Effector memory CD8-positive, alpha-beta T cell (primary cell): ENCODE results near the gene HTR2B.

ENCODE experiments used
- ATAC-seq: fragments of 150-1000 bp; cut with Tn5 transposase; replicated peaks from 2 replicates; pipeline ENCODE4 v1.10.0; 2021; ENCODE audit warnings: mild to moderate bottlenecking, moderate library complexity
- DNase-seq, 3 experiments: peaks; one replicate each; pipeline ENCODE4 v3.0.0; 2021
- H3K27ac Mint-ChIP-seq, 2 donors: one replicate each; pipeline ENCODE4 v1.8.0; 2022; ENCODE audit warnings: mild to moderate bottlenecking in 2 of 2, mixed read lengths in 2 of 2, moderate library complexity in 2 of 2
- H3K27me3 Mint-ChIP-seq, 2 donors: one replicate each; pipeline ENCODE4 v1.8.0; 2022; ENCODE audit warnings: mixed read lengths in 2 of 2
- H3K36me3 Mint-ChIP-seq: one replicate; pipeline ENCODE4 v1.8.0; 2022; ENCODE audit warnings: mild to moderate bottlenecking, moderate library complexity, mixed read lengths; ENCODE audit not compliant: insufficient read depth
- H3K4me1 Mint-ChIP-seq, 2 donors: one replicate each; pipeline ENCODE4 v1.8.0; 2022; ENCODE audit warnings: low read depth in 2 of 2, mixed read lengths in 2 of 2
- H3K4me3 Mint-ChIP-seq, 2 donors: one replicate each; pipeline ENCODE4 v1.8.0; 2022; ENCODE audit warnings: mild to moderate bottlenecking in 2 of 2, mixed read lengths in 2 of 2, moderate library complexity in 2 of 2
- H3K9me3 Mint-ChIP-seq, 2 donors: one replicate each; pipeline ENCODE4 v1.8.0; 2022; ENCODE audit warnings: mixed read lengths in 2 of 2
- total RNA-seq, 9 experiments: gene quantifications; one replicate each; lab custom pipeline; 2026; lab: John Stamatoyannopoulos, UW

HTR2B gene
- 0 to 2.2 (median 0.03) reads per million in 9 experiments for total RNA-seq

DNA sequence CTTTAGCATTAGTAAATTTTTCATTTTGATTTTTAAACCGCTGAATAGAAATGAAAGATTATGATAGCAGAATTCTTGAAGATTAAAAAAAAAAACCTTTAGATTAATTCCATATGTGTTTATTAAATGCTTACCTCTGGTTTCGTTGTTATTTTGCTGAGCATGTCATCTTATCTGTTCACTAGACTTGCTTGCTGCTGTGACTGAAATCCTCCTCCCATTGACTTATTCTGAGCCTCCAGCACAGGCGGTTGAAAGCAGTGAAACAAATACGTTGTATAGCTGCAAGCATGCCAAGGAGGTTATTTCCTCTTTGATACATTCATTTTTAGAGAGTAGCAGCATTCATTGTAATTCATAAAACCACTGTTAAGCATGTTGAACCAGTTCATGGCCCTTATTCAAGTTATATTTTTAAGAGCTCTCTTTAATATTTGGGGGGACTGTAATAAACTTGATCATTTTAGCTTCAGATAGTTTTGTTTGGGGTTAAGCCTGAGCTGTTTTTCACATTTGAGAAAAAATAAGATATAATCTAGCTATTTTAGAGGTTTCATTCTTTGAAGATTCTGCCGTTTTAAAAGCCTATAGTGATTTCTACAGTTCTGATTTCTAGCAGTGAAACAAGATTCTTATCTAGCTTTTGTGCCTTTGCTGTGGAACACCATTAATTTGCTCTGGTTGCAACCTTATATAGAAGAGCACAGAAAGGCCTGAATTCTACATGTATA, at the start of gene HTR2B:
Gene HTR2B, minus strand, starts transcription at position 205 of the 731 bp plus-strand sequence. CDS start 1,278 bp downstream, outside the sequence.
- peaks cover 3 to 5% of the 10 kb centered on the region in 2 donors for H3K4me1 Mint-ChIP-seq
- H3K36me3 Mint-ChIP-seq: peaks cover 4% of the 10 kb centered on the region
- no peak within 1 kb of the TSS for H3K4me3 Mint-ChIP-seq
- H3K27me3 Mint-ChIP-seq: no peaks in the 10 kb centered on the region
- no peaks in the 10 kb centered on the region for H3K9me3 Mint-ChIP-seq
- ATAC-seq (no peak), DNase-seq (no peak)
- no peak within 1 kb of the TSS for H3K27ac Mint-ChIP-seq

- peaks cover 25% of the 10 kb centered on the region for H3K36me3 Mint-ChIP-seq
- H3K9me3 Mint-ChIP-seq: no peaks in the 10 kb centered on the region
- peaks cover 3 to 5% of the 10 kb centered on the region in 2 donors for H3K4me1 Mint-ChIP-seq
- ATAC-seq (no peak), DNase-seq (no peak)
- no peak overlapping the region for H3K27ac Mint-ChIP-seq
- H3K4me3 Mint-ChIP-seq: no peak overlapping the region
- no peaks in the 10 kb centered on the region for H3K27me3 Mint-ChIP-seq
These were observed 49.4 kb upstream of the HTR2B start for GRCh38 chr2:231174211-231174651.

GRCh38 chr2:231172025-231172424, 47.2 kb upstream of the HTR2B start:
- no peak for DNase-seq
- Mint-ChIP-seq H3K27ac (no peak overlapping the region), H3K27me3 (no peaks in the 10 kb centered on the region), H3K4me1 (peaks cover 0 to 3% of the 10 kb centered on the region in 2 donors), H3K4me3 (no peak overlapping the region), H3K9me3 (no peaks in the 10 kb centered on the region), H3K36me3 (peaks cover 33% of the 10 kb centered on the region)
- no peak for ATAC-seq

GRCh38 chr2:231170055-231170454, 45.2 kb upstream of the HTR2B start:
- ATAC-seq (no peak), DNase-seq (no peak)
- H3K27me3 Mint-ChIP-seq: no peaks in the 10 kb centered on the region
- no peak overlapping the region for H3K27ac Mint-ChIP-seq
- no peaks in the 10 kb centered on the region for H3K9me3 Mint-ChIP-seq
- no peak overlapping the region for H3K4me3 Mint-ChIP-seq
- no peaks in the 10 kb centered on the region for H3K4me1 Mint-ChIP-seq
- peaks cover 51% of the 10 kb centered on the region for H3K36me3 Mint-ChIP-seq

- peaks cover 53% of the 10 kb centered on the region for H3K36me3 Mint-ChIP-seq
- ATAC-seq: no peak
- no peaks in the 10 kb centered on the region for H3K4me1 Mint-ChIP-seq
- H3K27me3 Mint-ChIP-seq: no peaks in the 10 kb centered on the region
- no peak overlapping the region for H3K27ac Mint-ChIP-seq
- no peak overlapping the region for H3K4me3 Mint-ChIP-seq
- no peaks in the 10 kb centered on the region for H3K9me3 Mint-ChIP-seq
- no peak for DNase-seq
These were observed 44.6 kb upstream of the HTR2B start for GRCh38 chr2:231169488-231169887.

GRCh38 chr2:231168460-231169139, 43.8 kb upstream of the HTR2B start:
- Mint-ChIP-seq H3K36me3 (peaks cover 56% of the 10 kb centered on the region), H3K27ac (peak overlapping the region in 1 of 2 donors; percentile 11)
- no peak for ATAC-seq

DNA sequence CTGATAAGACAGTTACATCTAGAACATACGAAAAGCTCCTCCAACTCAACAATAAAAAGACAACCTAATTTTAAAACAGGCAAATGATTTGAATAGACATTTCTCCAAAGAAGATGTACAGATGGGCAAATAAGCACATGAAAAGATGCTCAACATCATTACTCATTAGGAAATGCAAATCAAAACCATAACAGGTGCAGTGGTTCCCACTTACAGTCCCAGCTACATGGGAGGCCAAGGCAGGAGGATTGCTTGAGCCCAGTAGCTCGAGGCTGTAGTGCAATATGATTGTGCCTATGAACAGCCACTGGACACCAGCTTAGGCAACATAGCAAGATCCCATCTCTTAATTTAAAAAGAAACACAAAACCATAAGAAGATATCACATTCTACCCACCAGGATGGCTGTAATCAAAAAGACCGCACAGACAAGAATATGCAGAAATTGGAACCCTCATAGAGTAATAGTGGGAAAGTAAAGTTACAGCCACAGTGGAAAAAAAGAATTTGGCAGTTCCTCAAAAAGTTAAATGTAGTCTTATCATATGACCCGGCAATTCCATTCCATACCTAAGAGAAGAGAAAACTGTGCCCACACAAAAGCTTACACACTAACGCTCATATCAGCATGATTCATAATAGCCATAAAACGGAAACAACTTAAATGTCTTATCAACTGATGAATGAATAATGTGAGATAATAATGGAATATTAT, 43.1 kb upstream of the HTR2B start:
- DNase-seq (no peak), ATAC-seq (no peak)
- Mint-ChIP-seq H3K4me3 (no peak overlapping the region), H3K9me3 (no peaks in the 10 kb centered on the region), H3K27ac (peak overlapping the region in 1 of 2 donors; percentile 11), H3K4me1 (no peaks in the 10 kb centered on the region), H3K27me3 (no peaks in the 10 kb centered on the region), H3K36me3 (peaks cover 60% of the 10 kb centered on the region)

More at GRCh38 chr2:231168460-231169139, 43.8 kb upstream of the HTR2B start:
- Mint-ChIP-seq H3K9me3 (no peaks in the 10 kb centered on the region), H3K4me1 (no peaks in the 10 kb centered on the region), H3K27me3 (no peaks in the 10 kb centered on the region), H3K4me3 (no peak overlapping the region)
- DNase-seq: no peak

DNA sequence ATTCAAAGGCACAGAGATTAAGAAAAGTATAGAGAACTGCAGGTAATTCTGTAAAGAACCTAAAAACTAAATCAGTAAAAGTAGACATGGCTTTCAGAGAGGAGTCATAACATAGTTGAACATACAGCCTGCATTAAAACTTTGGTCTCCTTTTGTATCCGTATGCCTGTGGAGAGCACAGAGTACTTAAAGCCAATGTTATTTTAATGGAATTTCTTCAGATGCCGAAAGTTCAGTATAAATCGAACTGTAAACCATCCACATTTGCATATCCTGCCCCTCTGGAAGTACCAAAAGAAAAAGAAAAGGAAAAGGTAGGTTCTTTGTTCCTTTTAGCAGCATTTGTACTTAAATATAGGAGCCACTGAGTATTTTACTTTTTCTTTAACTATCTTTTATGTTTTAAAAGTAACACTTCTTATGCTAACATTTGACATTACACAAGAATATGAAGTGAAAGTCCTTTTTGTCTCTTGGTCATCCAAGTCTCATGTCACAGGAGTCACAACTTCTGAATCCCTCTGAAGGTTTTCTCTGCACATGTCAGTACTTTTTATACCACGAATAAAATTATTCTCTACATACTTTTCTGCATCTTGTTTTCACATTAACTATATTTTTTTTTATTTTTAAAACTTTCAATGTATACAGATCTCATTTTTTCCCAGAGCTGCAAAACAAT, 38.7 kb upstream of the HTR2B start:
- Mint-ChIP-seq H3K4me1 (peaks cover 5 to 10% of the 10 kb centered on the region in 2 donors), H3K9me3 (no peaks in the 10 kb centered on the region), H3K27ac (peak overlapping the region in 1 of 2 donors; percentile 45), H3K4me3 (no peak overlapping the region), H3K27me3 (no peaks in the 10 kb centered on the region), H3K36me3 (peaks cover 49% of the 10 kb centered on the region)
- ATAC-seq (no peak), DNase-seq (no peak)

DNA sequence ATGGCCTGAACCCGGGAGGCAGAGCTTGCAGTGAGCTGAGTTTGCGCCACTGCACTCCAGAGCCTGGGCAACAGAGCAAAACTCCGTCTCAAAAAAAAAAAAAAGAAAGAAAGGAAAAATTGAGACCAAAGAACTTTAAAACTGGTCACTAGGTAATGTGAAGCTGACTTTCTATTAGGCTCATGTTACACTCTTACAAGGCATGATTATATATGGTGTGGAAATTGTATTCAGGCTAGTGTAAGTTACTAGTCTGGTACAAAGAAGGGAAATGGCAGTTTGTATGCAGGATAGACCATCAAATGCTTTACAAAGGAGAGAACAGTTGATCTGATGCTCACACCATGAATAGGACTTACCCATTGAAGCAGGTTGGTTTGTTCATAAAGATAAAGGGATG, 38.2 kb upstream of the HTR2B start:
- H3K4me1 Mint-ChIP-seq: peaks cover 5 to 10% of the 10 kb centered on the region in 2 donors
- H3K27ac Mint-ChIP-seq: peak overlapping the region in 1 of 2 donors; percentile 45
- H3K4me3 Mint-ChIP-seq: no peak overlapping the region
- H3K36me3 Mint-ChIP-seq: peaks cover 45% of the 10 kb centered on the region
- no peaks in the 10 kb centered on the region for H3K27me3 Mint-ChIP-seq
- no peaks in the 10 kb centered on the region for H3K9me3 Mint-ChIP-seq
- ATAC-seq: no peak
- DNase-seq: no peak

DNA sequence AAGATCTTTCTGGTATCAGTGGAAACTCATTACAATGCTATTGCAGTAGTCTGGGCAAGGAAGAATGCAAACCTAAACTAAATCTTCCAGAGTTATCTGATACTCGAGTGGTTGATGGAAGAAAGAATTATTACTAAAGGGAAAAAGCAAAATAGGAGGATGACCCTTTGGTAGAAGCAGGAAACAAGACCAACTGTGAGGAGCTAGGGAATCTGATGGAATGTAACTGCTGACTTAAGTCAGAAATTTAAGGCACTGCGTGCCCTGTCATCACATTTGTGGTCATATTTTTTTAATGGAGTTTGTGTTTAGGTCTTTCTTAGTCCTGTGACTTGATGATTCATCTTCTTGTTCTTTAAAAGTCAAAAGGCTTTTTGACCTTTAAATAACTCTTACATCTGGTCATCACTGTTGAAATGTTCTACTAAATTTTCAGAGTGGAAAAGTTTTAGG, 37.1 kb upstream of the HTR2B start:
- no peak for ATAC-seq
- Mint-ChIP-seq H3K27ac (peak overlapping the region; percentile 11 to 65), H3K4me1 (peaks cover 5 to 10% of the 10 kb centered on the region in 2 donors), H3K36me3 (peaks cover 45% of the 10 kb centered on the region), H3K4me3 (no peak overlapping the region), H3K27me3 (no peaks in the 10 kb centered on the region), H3K9me3 (no peaks in the 10 kb centered on the region)
- DNase-seq: no peak

GRCh38 chr2:231161252-231161839, 36.5 kb upstream of the HTR2B start:
- H3K9me3 Mint-ChIP-seq: no peaks in the 10 kb centered on the region
- H3K27ac Mint-ChIP-seq: peak overlapping the region; percentile 11 to 65
- H3K36me3 Mint-ChIP-seq: peaks cover 39% of the 10 kb centered on the region
- no peaks in the 10 kb centered on the region for H3K27me3 Mint-ChIP-seq
- ATAC-seq (no peak), DNase-seq (no peak)
- H3K4me1 Mint-ChIP-seq: peaks cover 5 to 10% of the 10 kb centered on the region in 2 donors
- H3K4me3 Mint-ChIP-seq: no peak overlapping the region

GRCh38 chr2:231160701-231161100, 35.9 kb upstream of the HTR2B start:
- peaks cover 5 to 10% of the 10 kb centered on the region in 2 donors for H3K4me1 Mint-ChIP-seq

More at GRCh38 chr2:231160701-231161100, 35.9 kb upstream of the HTR2B start:
- Mint-ChIP-seq H3K36me3 (peaks cover 34% of the 10 kb centered on the region), H3K27ac (peak overlapping the region; percentile 11 to 65), H3K9me3 (no peaks in the 10 kb centered on the region), H3K4me3 (no peak overlapping the region), H3K27me3 (no peaks in the 10 kb centered on the region)
- DNase-seq (no peak), ATAC-seq (no peak)
